HG03342 (cell line): ENCODE results near the gene DUXA.
"Not testable (repeated sequence)": the region's sequence is repeated elsewhere in the genome, so short reads cannot be mapped to it uniquely, and the experiment has no call there.

ENCODE experiments used
- ATAC-seq: cut with Tn5 transposase; IDR thresholded peaks from one replicate; pipeline ENCODE4 v1.9.1; 2021; ENCODE audit warnings: mild to moderate bottlenecking, moderate library complexity; ENCODE audit not compliant: unreplicated experiment

The DUXA gene

GRCh38 chr19:57167385-57167784 is at the start of gene DUXA:
Gene DUXA (minus strand): TSS chr19:57167485. CDS start chr19:57167443, 42 bp downstream.
- no peak for ATAC-seq

GRCh38 chr19:57212109-57212508 is 44.8 kb upstream of the DUXA start:
- no peak for ATAC-seq

- ATAC-seq, result no peak
These were observed 43.1 kb upstream of the DUXA start for GRCh38 chr19:57210381-57210780.

- ATAC-seq, result no peak
These were observed 34.9 kb upstream of the DUXA start for GRCh38 chr19:57202160-57202559.

GRCh38 chr19:57197874-57198273 is 30.6 kb upstream of the DUXA start:
- ATAC-seq, result not testable (repeated sequence)

- ATAC-seq, result no peak
These were observed 25.7 kb upstream of the DUXA start for GRCh38 chr19:57192993-57193392.

GRCh38 chr19:57192077-57192420 is 24.8 kb upstream of the DUXA start:
- no peak for ATAC-seq

- peak; percentile 97 for ATAC-seq
These were observed 24.1 kb upstream of the DUXA start, which contains the start of gene ZNF264 for GRCh38 chr19:57191141-57192076. Gene ZNF264 (plus strand): TSS chr19:57191500. CDS start chr19:57191914, 414 bp downstream.

GRCh38 chr19:57190301-57190700 is 23.0 kb upstream of the DUXA start:
- no peak for ATAC-seq

GRCh38 chr19:57171551-57172081 is 4.3 kb upstream of the DUXA start:
- no peak for ATAC-seq

- ATAC-seq, result no peak
These were observed 1.4 kb downstream of the DUXA start for GRCh38 chr19:57165846-57166245.

GRCh38 chr19:57161985-57162539 is 5.2 kb downstream of the DUXA start:
- ATAC-seq, result no peak

GRCh38 chr19:57152921-57153320 is 14.4 kb downstream of the DUXA start:
- ATAC-seq, result no peak

GRCh38 chr19:57141699-57142098 is 25.6 kb downstream of the DUXA start:
- no peak for ATAC-seq

GRCh38 chr19:57135797-57136196 is 31.5 kb downstream of the DUXA start:
- no peak for ATAC-seq

- ATAC-seq, result not testable (repeated sequence)
These were observed 39.9 kb downstream of the DUXA start for GRCh38 chr19:57127403-57127802.

GRCh38 chr19:57123882-57124281 is 43.4 kb downstream of the DUXA start:
- no peak for ATAC-seq

GRCh38 chr19:57118848-57119247 is 48.4 kb downstream of the DUXA start:
- ATAC-seq, result no peak

- ATAC-seq, result not testable (repeated sequence)
These were observed 53.8 kb downstream of the DUXA start for GRCh38 chr19:57113501-57113900.

- ATAC-seq, result no peak
These were observed 56.0 kb downstream of the DUXA start for GRCh38 chr19:57111329-57111644.

- ATAC-seq, result no peak
These were observed 56.5 kb downstream of the DUXA start for GRCh38 chr19:57110592-57111328.
